ENCODE results near the gene CHML. TPM values are rescaled to one million over a fixed set of nuclear protein-coding genes. Genes with fewer than 3 reads are reported as not detected.

CHML gene
- total RNA-seq, 8 experiments from 2014 or later, result 2.7 to 43.0 (median 32.8) TPM

- Histone ChIP-seq H3K4me3 (no peak overlapping the region), H3K27ac (no peak overlapping the region), H3K4me1 (replicated peaks in 1 of 2) (no peaks in the 10 kb centered on the region)
- ATAC-seq (replicated peaks in 6 of 8), result no peak
- in situ Hi-C loops (cut with MboI; ENCODE audit: low pct_unique_long_range_greater_than_20kb in 2 of 9, low sequenced_read_pairs in 9 of 9, unreplicated experiment in 9 of 9), result no loop called here
These were observed 10.2 kb downstream of the CHML start for GRCh38 chr1:241630005-241630404.

GRCh38 chr1:241627453-241628259, 12.5 kb downstream of the CHML start:
- in situ Hi-C loops (cut with MboI; ENCODE audit: low pct_unique_long_range_greater_than_20kb in 2 of 9, low sequenced_read_pairs in 9 of 9, unreplicated experiment in 9 of 9), result loop anchor here in 1 of 9 experiments (10.0 kb wide), 1 partner anchor 207 kb away; no protein-coding TSS in a partner anchor
- H3K27ac ChIP-seq, result no peak overlapping the region
- ATAC-seq (replicated peaks in 6 of 8), result peak in 3 of 8 experiments; percentile 47 to 76 (median 60)
- H3K4me3 ChIP-seq, result no peak overlapping the region
- WGBS, 10 experiments, result 60 to 95% (median 74%) methylated on average over 2 to 9 of the region's 9 CpGs
- H3K4me1 ChIP-seq (replicated peaks in 1 of 2), result no peaks in the 10 kb centered on the region

DNA sequence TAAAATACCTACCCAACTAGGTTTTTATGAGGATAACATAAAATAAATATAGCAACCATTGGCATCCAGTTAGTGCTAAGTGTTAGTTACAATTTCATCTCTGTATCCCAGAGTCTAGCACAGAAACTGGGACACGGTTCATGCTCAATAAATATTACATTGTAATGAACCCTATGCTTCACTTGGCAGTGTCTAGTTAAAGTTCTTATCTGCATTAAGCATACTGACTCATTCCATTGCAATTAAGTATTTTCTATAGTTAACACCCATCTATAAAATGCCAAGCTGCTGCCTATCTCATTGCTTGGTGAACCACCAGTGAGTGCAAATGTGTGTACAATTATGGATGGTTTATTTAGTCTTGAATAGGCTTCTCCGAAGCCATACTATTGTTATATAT, 15.2 kb downstream of the CHML start:
- peak in 2 of 8 experiments; percentile 55 to 76 for ATAC-seq (replicated peaks in 6 of 8)
- H3K4me3 ChIP-seq, result no peak overlapping the region
- in situ Hi-C loops (cut with MboI; ENCODE audit: low pct_unique_long_range_greater_than_20kb in 2 of 9, low sequenced_read_pairs in 9 of 9, unreplicated experiment in 9 of 9), result loop anchor here in 1 of 9 experiments (10.0 kb wide), 1 partner anchor 210 kb away; no protein-coding TSS in a partner anchor
- H3K4me1 ChIP-seq (replicated peaks in 1 of 2), result no peaks in the 10 kb centered on the region
- WGBS, 10 experiments, result 10 to 100% (median 82%) methylated on average over 1 to 2 of the region's 2 CpGs; no CpG with 5 or more reads in 2 of the 10 experiments
- H3K27ac ChIP-seq, result no peak overlapping the region

- no peak for ATAC-seq (replicated peaks in 6 of 8)
These were observed 17.5 kb downstream of the CHML start for GRCh38 chr1:241622669-241623068.

DNA sequence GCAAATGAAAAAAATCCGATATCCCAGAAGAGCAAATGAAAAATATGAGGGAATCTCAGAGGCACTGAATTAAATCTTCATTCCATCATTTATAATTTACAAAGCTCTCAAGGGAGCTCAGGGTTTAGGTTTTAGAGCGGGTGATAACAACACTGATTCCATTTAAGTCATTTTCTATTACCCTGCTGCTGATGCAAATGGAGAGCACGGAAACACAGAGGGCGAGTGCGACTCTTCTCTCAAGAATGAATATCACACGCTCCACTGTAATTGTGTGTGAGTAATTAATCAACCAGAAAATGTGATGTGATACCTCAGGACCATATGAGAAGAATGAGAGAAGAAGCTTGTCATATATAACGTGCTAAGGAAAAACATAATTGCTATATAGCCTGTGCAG, 22.7 kb downstream of the CHML start:
- WGBS, 10 experiments, result 62 to 100% (median 78%) methylated on average over 3 to 7 of the region's 7 CpGs
- H3K27ac ChIP-seq, result no peak overlapping the region
- peak in 5 of 8 experiments; percentile 52 to 93 (median 91) for ATAC-seq (replicated peaks in 6 of 8)
- in situ Hi-C loops (cut with MboI; ENCODE audit: low pct_unique_long_range_greater_than_20kb in 2 of 9, low sequenced_read_pairs in 9 of 9, unreplicated experiment in 9 of 9), result loop anchor here in 2 of 9 experiments (10.0 kb wide), 2 partner anchors 207 to 217 kb away; no protein-coding TSS in a partner anchor
- no peak overlapping the region for H3K4me3 ChIP-seq
- no peaks in the 10 kb centered on the region for H3K4me1 ChIP-seq (replicated peaks in 1 of 2)

More at GRCh38 chr1:241622669-241623068, 17.5 kb downstream of the CHML start:
- no peak overlapping the region for H3K27ac ChIP-seq
- WGBS, 10 experiments, result 59 to 100% (median 91%) methylated on average over 3 to 5 of the region's 5 CpGs; no CpG with 5 or more reads in 1 of the 10 experiments
- in situ Hi-C loops (cut with MboI; ENCODE audit: low pct_unique_long_range_greater_than_20kb in 2 of 9, low sequenced_read_pairs in 9 of 9, unreplicated experiment in 9 of 9), result loop anchor here in 1 of 9 experiments (10.0 kb wide), 1 partner anchor 212 kb away; no protein-coding TSS in a partner anchor
- no peaks in the 10 kb centered on the region for H3K4me1 ChIP-seq (replicated peaks in 1 of 2)
- H3K4me3 ChIP-seq, result no peak overlapping the region

DNA sequence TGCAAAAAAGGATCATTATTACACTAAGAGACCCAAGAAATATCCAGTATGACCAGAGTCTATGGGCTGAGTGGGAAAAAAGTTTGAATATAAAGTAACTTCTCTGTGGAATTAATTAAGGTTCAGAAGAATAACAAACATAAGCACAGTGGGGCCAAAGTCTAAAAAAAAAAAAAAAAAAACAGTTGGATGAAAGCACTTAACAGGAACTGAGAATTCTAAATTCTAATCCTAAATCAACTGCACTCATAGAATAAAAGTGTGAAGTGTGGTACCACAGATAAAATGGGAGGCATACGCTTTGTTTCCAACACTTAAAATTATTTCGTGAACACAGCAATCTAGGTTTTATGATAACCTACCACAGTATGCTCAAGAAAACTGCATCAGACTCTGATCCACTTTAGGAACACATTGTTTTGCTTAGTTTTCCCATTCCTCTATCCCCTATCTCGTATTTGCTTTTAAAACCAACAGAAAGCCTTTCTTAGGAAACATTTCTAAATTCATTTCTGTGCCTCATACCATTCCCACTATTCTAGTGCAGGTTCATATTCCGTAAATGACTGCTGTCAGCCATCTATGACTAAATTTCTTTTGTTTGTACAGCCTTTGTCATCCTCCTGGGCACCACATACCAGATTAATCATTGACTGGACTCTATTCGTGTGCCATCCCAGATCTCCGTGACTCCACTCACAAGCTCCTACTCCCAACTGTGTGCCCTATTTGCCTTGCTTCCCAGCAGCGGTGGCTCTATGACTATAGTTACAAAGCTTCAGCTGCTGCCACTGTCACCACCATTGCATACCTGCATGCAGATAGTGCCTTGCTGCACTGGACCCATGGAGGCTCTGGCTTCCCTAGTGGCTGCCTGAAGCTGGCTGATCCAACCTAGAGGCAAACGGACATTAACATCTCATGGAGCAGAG, 24.9 kb downstream of the CHML start:
- in situ Hi-C loops (cut with MboI; ENCODE audit: low pct_unique_long_range_greater_than_20kb in 2 of 9, low sequenced_read_pairs in 9 of 9, unreplicated experiment in 9 of 9), result loop anchor here in 2 of 9 experiments (10.0 kb wide), 2 partner anchors 209 to 219 kb away; no protein-coding TSS in a partner anchor
- Histone ChIP-seq H3K4me1 (replicated peaks in 1 of 2) (no peaks in the 10 kb centered on the region), H3K27ac (no peak overlapping the region), H3K4me3 (no peak overlapping the region)
- ATAC-seq (replicated peaks in 6 of 8), result peak in 2 of 8 experiments; percentile 14 to 28
- WGBS, 10 experiments, result 72 to 89% (median 82%) methylated on average over 2 to 8 of the region's 8 CpGs

DNA sequence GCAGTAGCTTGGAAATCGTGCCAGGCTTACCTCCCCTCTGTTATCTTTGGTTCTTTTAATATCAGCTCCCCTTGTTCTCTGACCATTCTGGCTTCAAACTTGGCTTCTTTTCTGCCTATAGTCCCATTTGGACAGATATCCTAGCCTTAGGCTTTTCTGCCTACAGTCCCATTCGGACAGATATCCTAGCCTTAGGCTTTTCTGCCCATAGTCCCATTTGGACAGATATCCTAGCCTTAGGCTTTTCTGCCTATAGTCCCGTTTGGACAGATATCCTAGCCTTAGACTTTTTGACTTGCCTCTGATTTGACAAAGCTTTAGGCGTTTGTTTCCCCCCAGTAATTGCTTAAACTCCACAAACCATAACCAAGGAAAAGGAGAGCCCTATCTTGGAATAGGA, 25.6 kb downstream of the CHML start:
- Histone ChIP-seq H3K4me3 (no peak overlapping the region), H3K4me1 (replicated peaks in 1 of 2) (no peaks in the 10 kb centered on the region), H3K27ac (no peak overlapping the region)
- WGBS, 10 experiments, result 43 to 88% (median 73%) methylated on average over 1 to 4 of the region's 4 CpGs
- no peak for ATAC-seq (replicated peaks in 6 of 8)
- in situ Hi-C loops (cut with MboI; ENCODE audit: low pct_unique_long_range_greater_than_20kb in 2 of 9, low sequenced_read_pairs in 9 of 9, unreplicated experiment in 9 of 9), result loop anchor here in 2 of 9 experiments (10.0 kb wide), 2 partner anchors 210 to 220 kb away; no protein-coding TSS in a partner anchor

GRCh38 chr1:241614144-241614543, 26.0 kb downstream of the CHML start:
- no peak overlapping the region for H3K4me3 ChIP-seq
- H3K4me1 ChIP-seq (replicated peaks in 1 of 2), result no peaks in the 10 kb centered on the region
- 71 to 100% (median 88%) methylated on average over 1 to 4 of the region's 4 CpGs; no CpG with 5 or more reads in 1 of the 10 experiments for WGBS, 10 experiments
- H3K27ac ChIP-seq, result no peak overlapping the region
- in situ Hi-C loops (cut with MboI; ENCODE audit: low pct_unique_long_range_greater_than_20kb in 2 of 9, low sequenced_read_pairs in 9 of 9, unreplicated experiment in 9 of 9), result loop anchor here in 2 of 9 experiments (10.0 kb wide), 2 partner anchors 211 to 221 kb away; no protein-coding TSS in a partner anchor
- ATAC-seq (replicated peaks in 6 of 8), result no peak

DNA sequence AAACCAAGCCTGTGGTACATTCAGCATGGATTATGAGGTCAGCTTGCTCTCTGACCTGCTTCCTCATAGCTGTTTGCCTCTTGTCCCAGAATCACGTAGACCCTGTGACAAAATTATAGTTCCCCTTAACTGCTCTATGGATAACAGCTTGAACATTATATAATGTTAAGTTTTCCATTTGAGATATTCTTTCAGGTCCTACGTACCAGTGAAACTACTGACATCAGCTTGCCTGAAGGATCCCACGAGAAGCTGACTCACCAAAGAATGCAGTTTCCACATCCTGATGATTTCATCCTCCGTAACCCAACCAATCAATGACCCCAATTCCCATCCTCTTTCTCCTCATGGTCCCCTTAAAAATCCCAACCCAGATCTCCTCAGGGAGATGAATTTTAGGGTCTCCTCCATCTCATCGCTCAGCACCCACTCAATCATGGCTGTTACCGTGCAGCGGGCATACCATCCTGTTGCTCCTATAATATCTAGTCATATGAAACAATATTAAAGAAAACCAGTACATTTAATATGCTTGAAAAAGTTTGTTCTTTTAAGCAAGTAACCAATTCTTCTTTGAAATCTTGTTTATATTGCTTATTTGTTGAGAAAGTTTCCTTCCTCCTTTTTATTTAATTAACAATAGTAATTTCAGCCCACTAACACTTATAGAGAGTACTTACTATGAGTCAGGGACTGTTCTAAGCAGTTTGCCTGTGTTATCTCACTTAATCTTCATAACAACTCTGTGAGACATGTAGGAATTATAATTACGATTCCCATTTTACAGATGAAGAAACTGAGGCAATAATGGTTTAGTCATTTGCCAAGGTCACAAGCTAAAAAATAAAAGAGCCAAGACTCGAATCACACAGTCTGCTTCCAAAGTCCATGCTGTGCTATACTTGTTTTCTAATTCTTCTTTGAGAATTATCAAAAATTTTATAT, 27.4 kb downstream of the CHML start:
- Histone ChIP-seq H3K27ac (no peak overlapping the region), H3K4me1 (replicated peaks in 1 of 2) (no peaks in the 10 kb centered on the region), H3K4me3 (no peak overlapping the region)
- 42 to 100% (median 82%) methylated on average over 4 to 9 of the region's 9 CpGs for WGBS, 10 experiments
- in situ Hi-C loops (cut with MboI; ENCODE audit: low pct_unique_long_range_greater_than_20kb in 2 of 9, low sequenced_read_pairs in 9 of 9, unreplicated experiment in 9 of 9), result loop anchor here in 2 of 9 experiments (10.0 kb wide), 2 partner anchors 212 to 222 kb away; no protein-coding TSS in a partner anchor
- peak in 6 of 8 experiments; percentile 21 to 66 (median 57) for ATAC-seq (replicated peaks in 6 of 8)

DNA sequence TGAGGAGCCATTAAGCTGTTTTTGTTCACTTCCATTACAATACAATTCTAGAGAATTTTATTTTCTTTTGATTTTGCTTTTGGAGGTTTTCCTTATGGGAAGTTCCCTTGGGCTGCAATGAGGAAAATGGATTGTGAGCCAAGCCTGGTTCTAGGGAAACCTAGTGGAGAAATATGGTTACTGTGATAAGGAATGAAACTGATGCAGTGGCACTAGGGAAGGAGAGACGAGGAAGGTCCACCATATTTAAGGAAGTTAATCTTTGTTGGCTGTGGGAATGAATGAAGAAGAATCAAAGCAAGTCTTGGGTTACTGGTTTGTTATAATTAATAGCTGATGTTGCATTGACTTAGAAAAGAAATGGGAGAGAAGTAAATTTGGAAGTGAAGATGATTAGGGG, 28.4 kb downstream of the CHML start:
- in situ Hi-C loops (cut with MboI; ENCODE audit: low pct_unique_long_range_greater_than_20kb in 2 of 9, low sequenced_read_pairs in 9 of 9, unreplicated experiment in 9 of 9), result loop anchor here in 2 of 9 experiments (10.0 kb wide), 2 partner anchors 213 to 223 kb away; no protein-coding TSS in a partner anchor
- no peak overlapping the region for H3K27ac ChIP-seq
- no peak for ATAC-seq (replicated peaks in 6 of 8)
- H3K4me1 ChIP-seq (replicated peaks in 1 of 2), result no peaks in the 10 kb centered on the region
- WGBS, 10 experiments, result 83 to 100% (median 96%) methylated on average over 1 of the region's 1 CpG; no CpG with 5 or more reads in 2 of the 10 experiments
- H3K4me3 ChIP-seq, result no peak overlapping the region

DNA sequence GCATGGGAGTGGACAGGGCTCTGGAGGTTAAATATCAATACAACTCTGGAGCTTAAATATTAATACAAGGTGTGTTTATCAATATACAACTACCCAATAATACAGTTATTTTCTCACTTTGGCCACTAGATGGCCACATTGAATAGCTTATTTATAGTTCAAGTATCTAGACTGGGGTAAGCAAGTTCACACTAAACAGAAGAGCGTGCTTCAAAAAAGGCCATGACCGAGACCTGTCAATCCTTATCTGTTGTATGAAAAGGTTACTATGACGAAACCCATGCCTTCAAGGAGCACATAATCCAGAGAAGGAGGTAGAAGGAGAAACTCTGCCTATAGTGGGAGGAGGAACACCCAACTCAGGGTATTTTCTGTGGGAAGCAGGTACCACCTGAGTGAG, 29.1 kb downstream of the CHML start:
- 0 to 90% (median 68%) methylated on average over 1 to 3 of the region's 3 CpGs; no CpG with 5 or more reads in 1 of the 10 experiments for WGBS, 10 experiments
- in situ Hi-C loops (cut with MboI; ENCODE audit: low pct_unique_long_range_greater_than_20kb in 2 of 9, low sequenced_read_pairs in 9 of 9, unreplicated experiment in 9 of 9), result loop anchor here in 2 of 9 experiments (10.0 kb wide), 2 partner anchors 214 to 224 kb away; no protein-coding TSS in a partner anchor
- ATAC-seq (replicated peaks in 6 of 8), result peak in 3 of 8 experiments; percentile 78 to 91 (median 83)
- no peaks in the 10 kb centered on the region for H3K4me1 ChIP-seq (replicated peaks in 1 of 2)
- H3K27ac ChIP-seq, result no peak overlapping the region
- H3K4me3 ChIP-seq, result no peak overlapping the region
